HEK293 (cell line): ENCODE measurements around the gene PCDH10.

Source experiments
- CTCF ChIA-PET: fragments of 350-600 bp; formaldehyde crosslinking; extraction: SDS; loops from one replicate; lab custom pipeline; 2021; ENCODE audit warnings: antibody characterized with exemption; lab: Yijun Ruan, JAX
- POLR2A ChIA-PET: fragments of 300-600 bp; formaldehyde crosslinking; extraction: SDS; loops from one replicate; lab custom pipeline; 2020; ENCODE audit warnings: antibody characterized with exemption, inconsistent platforms; lab: Yijun Ruan, JAX
- H3K27ac ChIP-seq: fragments of 200-500 bp; sonication (Bioruptor generic); 2 replicates; pipeline ENCODE4 v1.5.1; 2014; ENCODE audit warnings: low read depth, low read length, control low read depth, inconsistent platforms; ENCODE audit errors: extremely low read depth
- H3K36me3 ChIP-seq, 2 experiments: fragments of 200-500 bp in 1 of 2; sonication (Bioruptor generic) in 1 of 2; 1 replicate in 1 of 2; 2 replicates in 1 of 2; pipeline ENCODE4 v1.5.1; 2014 to 2017; ENCODE audit warnings: inconsistent platforms in 2 of 2, low read length in 2 of 2; ENCODE audit not compliant: control insufficient read depth in 2 of 2, insufficient read depth in 1 of 2
- H3K4me1 ChIP-seq: fragments of 200-500 bp; sonication (Bioruptor generic); 2 replicates; pipeline ENCODE4 v1.5.1; 2014; ENCODE audit warnings: mild to moderate bottlenecking, low read length, inconsistent platforms; ENCODE audit not compliant: control insufficient read depth, insufficient read depth
- H3K4me3 ChIP-seq: 2 replicates; pipeline ENCODE4 v1.5.1; 2011; ENCODE audit warnings: low read depth, mild to moderate bottlenecking, control low read depth, low read length, moderate library complexity
- H3K9me3 ChIP-seq: fragments of 200-500 bp; sonication (Bioruptor generic); 2 replicates; pipeline ENCODE4 v1.5.1; 2014; ENCODE audit warnings: low read depth, low read length, inconsistent platforms; ENCODE audit not compliant: control insufficient read depth, insufficient read depth
- HOXC10 ChIP-seq: sonication (generic); formaldehyde crosslinking; IDR thresholded peaks from 2 replicates; pipeline ENCODE4 v1.8.1; 2023; ENCODE audit warnings: mild to moderate bottlenecking, missing genetic modification reagents
- PRDM1 ChIP-seq: fragments of 450-650 bp; formaldehyde crosslinking; IDR thresholded peaks from 2 replicates; pipeline ENCODE4; 2016; ENCODE audit warnings: missing biosample characterization, missing genetic modification characterization
- SCRT1 ChIP-seq: fragments of 450-650 bp; formaldehyde crosslinking; IDR thresholded peaks from 2 replicates; pipeline ENCODE4 v1.5.1; 2016; ENCODE audit warnings: missing biosample characterization, missing genetic modification characterization, borderline replicate concordance
- WT1 ChIP-seq: fragments of 450-650 bp; formaldehyde crosslinking; IDR thresholded peaks from 2 replicates; pipeline ENCODE4 v1.5.1; 2016; ENCODE audit warnings: missing biosample characterization, missing genetic modification characterization
- YY1 ChIP-seq: fragments of 450-650 bp; formaldehyde crosslinking; IDR thresholded peaks from 2 replicates; pipeline ENCODE4 v1.5.1; 2018; ENCODE audit warnings: missing biosample characterization, missing genetic modification characterization
- ZBTB20 ChIP-seq: fragments of 450-650 bp; formaldehyde crosslinking; IDR thresholded peaks from 2 replicates; pipeline ENCODE4 v1.5.1; 2016; ENCODE audit warnings: missing biosample characterization, missing genetic modification characterization
- ZBTB48 ChIP-seq: fragments of 450-650 bp; formaldehyde crosslinking; IDR thresholded peaks from 2 replicates; pipeline ENCODE4 v1.5.1; 2016; ENCODE audit warnings: missing biosample characterization, missing genetic modification characterization
- ZFHX2 ChIP-seq: fragments of 450-650 bp; formaldehyde crosslinking; conservative IDR thresholded peaks from 2 replicates; pipeline ENCODE4 v1.5.1; 2016; ENCODE audit warnings: missing biosample characterization, missing genetic modification characterization
- ZNF112 ChIP-seq: fragments of 450-650 bp; formaldehyde crosslinking; IDR thresholded peaks from 2 replicates; pipeline ENCODE4 v1.5.0; 2017; ENCODE audit warnings: missing biosample characterization, missing genetic modification characterization
- ZNF114 ChIP-seq: fragments of 450-650 bp; formaldehyde crosslinking; IDR thresholded peaks from 2 replicates; pipeline ENCODE4 v1.5.0; 2017; ENCODE audit warnings: missing biosample characterization, missing genetic modification characterization
- ZNF248 ChIP-seq: fragments of 450-650 bp; formaldehyde crosslinking; IDR thresholded peaks from 2 replicates; pipeline ENCODE4 v1.5.1; 2017; ENCODE audit warnings: missing biosample characterization, missing genetic modification characterization
- ZNF341 ChIP-seq: fragments of 450-650 bp; formaldehyde crosslinking; IDR thresholded peaks from 2 replicates; pipeline ENCODE4; 2016; ENCODE audit warnings: low read depth, missing biosample characterization, missing genetic modification characterization
- ZNF37A ChIP-seq: fragments of 450-650 bp; IDR thresholded peaks from 2 replicates; pipeline ENCODE4 v1.5.1; 2018; ENCODE audit warnings: missing biosample characterization, missing genetic modification characterization
- ZNF596 ChIP-seq: fragments of 450-650 bp; IDR thresholded peaks from 2 replicates; pipeline ENCODE4 v1.5.0; 2018; ENCODE audit warnings: missing biosample characterization, mild to moderate bottlenecking, missing genetic modification characterization, moderate library complexity
- ZNF600 ChIP-seq: fragments of 450-650 bp; formaldehyde crosslinking; IDR thresholded peaks from 2 replicates; pipeline ENCODE4 v1.5.1; 2016; ENCODE audit warnings: missing biosample characterization, missing genetic modification characterization
- ZNF664 ChIP-seq: fragments of 450-650 bp; formaldehyde crosslinking; IDR thresholded peaks from 2 replicates; pipeline ENCODE4 v1.5.1; 2016; ENCODE audit warnings: missing biosample characterization, missing genetic modification characterization
- ZNF768 ChIP-seq: fragments of 450-650 bp; formaldehyde crosslinking; IDR thresholded peaks from 2 replicates; pipeline ENCODE4 v1.5.1; 2018; ENCODE audit warnings: missing biosample characterization, mild to moderate bottlenecking, missing genetic modification characterization
- ZNF777 ChIP-seq: fragments of 450-650 bp; formaldehyde crosslinking; IDR thresholded peaks from 2 replicates; pipeline ENCODE4 v1.5.1; 2017; ENCODE audit warnings: missing biosample characterization, missing genetic modification characterization, borderline replicate concordance
- ZSCAN16 ChIP-seq: fragments of 450-650 bp; formaldehyde crosslinking; IDR thresholded peaks from 2 replicates; pipeline ENCODE4 v1.5.1; 2016; ENCODE audit warnings: missing biosample characterization, missing genetic modification characterization
- ZSCAN30 ChIP-seq: fragments of 450-650 bp; IDR thresholded peaks from 2 replicates; pipeline ENCODE4 v1.5.1; 2018; ENCODE audit warnings: missing biosample characterization, mild to moderate bottlenecking, missing genetic modification characterization, moderate library complexity
- TF ChIP-seq, protein P1 (sequence below): fragments of 450-650 bp; formaldehyde crosslinking; IDR thresholded peaks from 2 replicates; pipeline ENCODE4 v1.5.1; 2016; ENCODE audit warnings: missing biosample characterization, missing genetic modification characterization
- TF ChIP-seq, protein P2 (sequence below): fragments of 450-650 bp; formaldehyde crosslinking; IDR thresholded peaks from 2 replicates; pipeline ENCODE4 v1.5.1; 2016; ENCODE audit warnings: missing biosample characterization, missing genetic modification characterization
- TF ChIP-seq, protein P3 (sequence below): fragments of 450-650 bp; formaldehyde crosslinking; IDR thresholded peaks from 2 replicates; pipeline ENCODE4 v1.5.1; 2016; ENCODE audit warnings: missing biosample characterization, missing genetic modification characterization

The PCDH10 gene

DNA sequence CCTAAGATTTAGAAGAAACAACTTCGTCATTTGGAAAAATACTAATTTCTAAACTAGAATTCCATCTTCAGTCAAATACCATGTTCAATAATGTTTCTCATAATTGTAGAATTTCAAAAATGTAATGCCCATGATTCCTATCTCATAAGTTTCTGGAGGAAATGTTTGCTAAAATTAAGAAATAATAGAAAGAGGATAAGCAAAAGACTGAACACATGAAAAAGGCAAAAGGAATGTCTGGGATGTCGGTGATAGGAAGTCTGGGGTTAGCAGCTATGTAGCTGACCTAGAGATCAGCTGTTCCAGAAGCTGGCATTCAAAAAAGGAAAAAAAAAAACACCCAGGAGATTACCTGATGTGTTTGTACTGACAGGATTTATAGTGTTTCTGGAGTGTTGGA lies 18.9 kb upstream of the PCDH10 start:
- Histone ChIP-seq H3K4me1 (no peaks in the 10 kb centered on the region), H3K4me3 (no peak overlapping the region)
- POLR2A ChIA-PET, result no interaction called here
- TF ChIP-seq, protein P1, sequence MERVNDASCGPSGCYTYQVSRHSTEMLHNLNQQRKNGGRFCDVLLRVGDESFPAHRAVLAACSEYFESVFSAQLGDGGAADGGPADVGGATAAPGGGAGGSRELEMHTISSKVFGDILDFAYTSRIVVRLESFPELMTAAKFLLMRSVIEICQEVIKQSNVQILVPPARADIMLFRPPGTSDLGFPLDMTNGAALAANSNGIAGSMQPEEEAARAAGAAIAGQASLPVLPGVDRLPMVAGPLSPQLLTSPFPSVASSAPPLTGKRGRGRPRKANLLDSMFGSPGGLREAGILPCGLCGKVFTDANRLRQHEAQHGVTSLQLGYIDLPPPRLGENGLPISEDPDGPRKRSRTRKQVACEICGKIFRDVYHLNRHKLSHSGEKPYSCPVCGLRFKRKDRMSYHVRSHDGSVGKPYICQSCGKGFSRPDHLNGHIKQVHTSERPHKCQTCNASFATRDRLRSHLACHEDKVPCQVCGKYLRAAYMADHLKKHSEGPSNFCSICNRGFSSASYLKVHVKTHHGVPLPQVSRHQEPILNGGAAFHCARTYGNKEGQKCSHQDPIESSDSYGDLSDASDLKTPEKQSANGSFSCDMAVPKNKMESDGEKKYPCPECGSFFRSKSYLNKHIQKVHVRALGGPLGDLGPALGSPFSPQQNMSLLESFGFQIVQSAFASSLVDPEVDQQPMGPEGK, result no peak
- TF ChIP-seq, all 188 proteins: peak for 0
- CTCF ChIA-PET, result no interaction called here
- Histone ChIP-seq H3K27ac (no peak overlapping the region), H3K9me3 (no peaks in the 10 kb centered on the region), H3K36me3 (no peaks in the 10 kb centered on the region)

DNA sequence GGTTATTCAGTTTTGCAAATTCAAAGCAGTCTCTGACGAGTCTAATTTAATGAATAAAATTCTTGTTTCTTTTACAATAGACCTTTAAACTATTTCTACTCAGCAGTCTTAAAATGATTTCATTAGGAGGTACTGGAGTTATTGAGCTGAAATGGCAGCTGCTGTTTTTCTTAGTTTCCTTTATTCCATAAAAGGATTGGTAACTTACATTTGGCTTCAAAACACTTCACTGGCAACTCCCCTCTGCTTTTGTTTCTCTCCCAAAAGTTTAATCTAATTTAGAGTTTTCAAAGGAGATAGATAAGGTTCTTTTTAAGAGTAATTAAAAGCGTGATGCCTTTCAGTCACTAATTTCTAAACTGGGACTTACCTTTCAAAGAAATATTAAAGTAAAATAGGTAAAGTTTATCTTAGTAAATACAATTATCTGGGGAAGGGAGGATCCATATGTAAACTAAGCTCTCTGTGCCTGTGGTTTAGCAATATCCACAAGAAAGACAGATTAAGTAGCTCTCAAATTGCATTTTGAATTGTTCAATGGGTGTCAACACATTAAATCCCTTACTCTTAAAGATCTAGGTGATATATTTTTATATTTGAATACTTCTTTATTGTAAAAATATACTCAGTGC lies 17.1 kb upstream of the PCDH10 start:
- Histone ChIP-seq H3K36me3 (no peaks in the 10 kb centered on the region), H3K27ac (no peak overlapping the region), H3K4me1 (no peaks in the 10 kb centered on the region), H3K9me3 (no peaks in the 10 kb centered on the region), H3K4me3 (no peak overlapping the region)
- CTCF ChIA-PET, result interaction anchor here (1.7 kb wide), 1 partner anchor 15 kb away, joined by 3 read pairs; no protein-coding TSS in a partner anchor
- TF ChIP-seq ZNF341 (no peak), WT1 (tag by site-specific recombination) (peak; percentile 94)
- POLR2A ChIA-PET, result no interaction called here

DNA sequence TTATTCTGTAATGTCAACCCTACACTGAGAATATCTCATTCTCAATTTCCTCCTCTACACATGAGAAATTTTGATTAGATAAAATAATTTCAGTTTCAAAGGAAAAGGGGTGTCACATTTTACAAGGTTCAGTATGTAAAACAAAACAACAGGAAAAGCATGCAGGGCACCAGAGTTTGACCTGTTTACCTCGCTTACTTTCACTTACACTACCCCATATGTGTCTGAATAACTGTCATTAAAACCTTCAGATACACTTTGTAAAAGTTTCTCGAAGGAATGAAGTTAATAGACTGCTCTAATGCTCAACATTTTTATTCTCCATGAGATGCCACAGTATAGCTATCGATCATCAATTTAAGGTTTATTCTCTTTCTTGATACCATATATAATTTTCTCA lies 12.3 kb upstream of the PCDH10 start:
- TF ChIP-seq ZSCAN16 (tag by site-specific recombination) (no peak), ZNF114 (no peak), ZSCAN30 (no peak), ZNF777 (no peak), ZNF112 (tag by site-specific recombination) (no peak), HOXC10 (no peak), ZBTB48 (tag by site-specific recombination) (no peak), YY1 (tag by site-specific recombination) (no peak), ZNF664 (tag by site-specific recombination) (no peak), ZNF248 (no peak), ZBTB20 (tag by site-specific recombination) (no peak), ZFHX2 (tag by site-specific recombination) (no peak), PRDM1 (tag by site-specific recombination) (no peak), ZNF596 (tag by site-specific recombination) (no peak), SCRT1 (tag by site-specific recombination) (no peak), ZNF37A (tag by site-specific recombination) (no peak), ZNF600 (tag by site-specific recombination) (no peak), ZNF768 (tag by site-specific recombination) (no peak)
- TF ChIP-seq, protein P2, sequence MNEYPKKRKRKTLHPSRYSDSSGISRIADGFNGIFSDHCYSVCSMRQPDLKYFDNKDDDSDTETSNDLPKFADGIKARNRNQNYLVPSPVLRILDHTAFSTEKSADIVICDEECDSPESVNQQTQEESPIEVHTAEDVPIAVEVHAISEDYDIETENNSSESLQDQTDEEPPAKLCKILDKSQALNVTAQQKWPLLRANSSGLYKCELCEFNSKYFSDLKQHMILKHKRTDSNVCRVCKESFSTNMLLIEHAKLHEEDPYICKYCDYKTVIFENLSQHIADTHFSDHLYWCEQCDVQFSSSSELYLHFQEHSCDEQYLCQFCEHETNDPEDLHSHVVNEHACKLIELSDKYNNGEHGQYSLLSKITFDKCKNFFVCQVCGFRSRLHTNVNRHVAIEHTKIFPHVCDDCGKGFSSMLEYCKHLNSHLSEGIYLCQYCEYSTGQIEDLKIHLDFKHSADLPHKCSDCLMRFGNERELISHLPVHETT, result no peak
- TF ChIP-seq, protein P3, sequence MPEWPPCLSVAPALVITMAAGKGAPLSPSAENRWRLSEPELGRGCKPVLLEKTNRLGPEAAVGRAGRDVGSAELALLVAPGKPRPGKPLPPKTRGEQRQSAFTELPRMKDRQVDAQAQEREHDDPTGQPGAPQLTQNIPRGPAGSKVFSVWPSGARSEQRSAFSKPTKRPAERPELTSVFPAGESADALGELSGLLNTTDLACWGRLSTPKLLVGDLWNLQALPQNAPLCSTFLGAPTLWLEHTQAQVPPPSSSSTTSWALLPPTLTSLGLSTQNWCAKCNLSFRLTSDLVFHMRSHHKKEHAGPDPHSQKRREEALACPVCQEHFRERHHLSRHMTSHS (tag by site-specific recombination), result no peak
- TF ChIP-seq, all 188 proteins: peak for 0
- no peaks in the 10 kb centered on the region for H3K36me3 ChIP-seq
- no peaks in the 10 kb centered on the region for H3K4me1 ChIP-seq
- POLR2A ChIA-PET, result no interaction called here
- CTCF ChIA-PET, result no interaction called here
- H3K9me3 ChIP-seq, result no peaks in the 10 kb centered on the region
- H3K4me3 ChIP-seq, result no peak overlapping the region
- H3K27ac ChIP-seq, result no peak overlapping the region
